Adipocyte (in vitro differentiated cells): ENCODE data around the gene CDH4.

Experiments
- DNase-seq: peaks from one replicate; pipeline ENCODE4 v3.0.0-alpha.2; 2015; ENCODE audit warnings: low read depth
- H3K27me3 ChIP-seq: replicated peaks from 2 replicates; pipeline ENCODE4 v1.7.0; 2013; ENCODE audit warnings: mild to moderate bottlenecking, low read length, moderate library complexity; ENCODE audit not compliant: control insufficient read depth, insufficient read depth
- H3K36me3 ChIP-seq: 2 replicates; pipeline ENCODE4 v1.7.0; 2013; ENCODE audit warnings: low read length, mild to moderate bottlenecking, moderate library complexity; ENCODE audit not compliant: control insufficient read depth, insufficient read depth, severe bottlenecking
- H3K4me1 ChIP-seq: 2 replicates; pipeline ENCODE4 v1.7.0; 2013; ENCODE audit warnings: mild to moderate bottlenecking, low read length, moderate library complexity; ENCODE audit not compliant: control insufficient read depth, insufficient read depth
- H3K4me3 ChIP-seq: 2 replicates; pipeline ENCODE4 v1.7.0; 2013; ENCODE audit warnings: mild to moderate bottlenecking, low read length, moderate library complexity
- H3K9ac ChIP-seq: 2 replicates; pipeline ENCODE4 v1.7.0; 2013; ENCODE audit warnings: mild to moderate bottlenecking, low read length, moderate library complexity
- H3K9me3 ChIP-seq: 2 replicates; pipeline ENCODE4 v1.7.0; 2013; ENCODE audit warnings: mild to moderate bottlenecking, low read length, moderate library complexity; ENCODE audit not compliant: control insufficient read depth

Gene CDH4

DNA sequence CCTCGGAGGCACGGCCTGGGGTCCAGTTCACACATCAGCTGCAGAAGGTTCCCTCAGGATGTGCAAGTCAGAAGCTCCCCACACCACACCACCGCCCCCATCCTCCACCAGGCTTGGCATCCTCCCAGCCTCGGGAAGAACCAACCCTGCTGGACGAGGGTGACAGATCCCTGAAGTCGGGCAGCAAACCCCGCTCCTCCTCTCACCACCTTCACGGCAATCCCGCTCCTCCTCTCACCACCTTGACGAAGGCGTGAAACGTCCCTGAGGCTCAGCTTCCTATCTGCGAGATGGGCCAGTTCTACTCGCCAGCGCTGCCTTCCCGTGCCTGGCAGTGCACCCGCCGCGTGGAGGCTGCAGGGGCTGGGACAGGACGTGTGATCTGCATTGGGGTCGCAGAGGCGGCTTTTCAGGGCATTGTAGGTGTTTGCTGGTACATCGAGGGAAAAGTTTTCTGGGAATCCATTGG is 486.6 kb downstream of the CDH4 start:
- H3K9ac ChIP-seq, result no peak overlapping the region
- no peak for DNase-seq
- no peaks in the 10 kb centered on the region for H3K4me1 ChIP-seq

DNA sequence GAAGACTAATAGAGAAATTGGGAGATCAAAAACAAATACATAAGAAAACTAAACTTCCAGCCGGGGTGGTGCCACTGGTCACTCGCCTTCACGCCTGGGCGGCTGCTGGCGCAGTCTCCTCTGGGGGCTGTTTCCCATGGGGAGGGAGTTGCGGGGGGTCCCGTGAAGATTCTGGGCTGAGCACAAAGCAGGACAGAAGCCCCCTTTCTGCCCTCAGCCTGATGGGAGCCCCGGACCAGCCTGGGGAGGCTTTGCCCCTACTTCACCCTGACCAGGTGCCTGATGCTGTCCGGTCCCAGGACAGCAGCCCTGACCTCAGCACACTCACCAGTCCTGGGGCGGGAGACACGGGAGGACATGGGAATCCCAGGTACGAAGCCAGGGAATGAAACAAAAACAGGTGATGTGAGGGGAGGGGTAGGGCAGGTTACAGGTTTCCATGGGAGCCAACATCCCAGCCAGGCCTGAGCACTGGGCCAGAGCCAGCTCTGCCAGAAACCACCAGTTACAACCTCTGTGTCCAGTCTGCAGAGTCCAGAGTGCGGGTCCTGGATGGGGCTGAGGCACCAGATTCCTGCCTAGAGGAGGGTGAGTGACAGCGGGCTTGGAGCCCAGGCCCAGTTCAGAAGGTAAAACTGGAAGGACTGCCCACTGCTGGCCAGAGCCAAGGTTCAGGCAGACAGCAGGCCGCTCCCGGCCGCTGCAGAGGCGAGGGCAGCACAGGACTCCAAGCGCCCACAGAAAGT is 487.2 kb downstream of the CDH4 start:
- Histone ChIP-seq H3K27me3 (peaks cover 26% of the 10 kb centered on the region), H3K36me3 (no peaks in the 10 kb centered on the region), H3K9me3 (no peaks in the 10 kb centered on the region), H3K4me3 (no peak overlapping the region), H3K9ac (no peak overlapping the region), H3K4me1 (no peaks in the 10 kb centered on the region)
- no peak for DNase-seq

More for the DNA sequence above, 486.6 kb downstream of the CDH4 start:
- Histone ChIP-seq H3K36me3 (no peaks in the 10 kb centered on the region), H3K27me3 (peaks cover 30% of the 10 kb centered on the region), H3K4me3 (no peak overlapping the region), H3K9me3 (no peaks in the 10 kb centered on the region)

DNA sequence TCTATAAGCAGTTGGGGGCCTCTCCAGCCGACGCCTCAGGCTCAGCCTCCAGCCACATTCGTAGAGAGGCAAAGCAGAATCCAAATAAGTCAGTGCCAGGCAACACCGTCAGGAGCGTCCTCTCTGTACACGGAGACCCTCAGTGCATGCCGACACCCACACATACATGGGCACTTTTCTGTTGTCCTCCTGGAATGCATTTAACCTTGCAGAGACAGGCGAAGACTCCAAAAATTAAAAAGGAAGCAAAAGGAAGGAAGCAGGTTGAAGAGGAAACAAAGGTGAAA is 487.7 kb downstream of the CDH4 start:
- Histone ChIP-seq H3K4me3 (no peak overlapping the region), H3K27me3 (peaks cover 21% of the 10 kb centered on the region), H3K4me1 (peaks cover 3% of the 10 kb centered on the region), H3K9me3 (no peaks in the 10 kb centered on the region), H3K9ac (no peak overlapping the region), H3K36me3 (no peaks in the 10 kb centered on the region)
- DNase-seq, result no peak

DNA sequence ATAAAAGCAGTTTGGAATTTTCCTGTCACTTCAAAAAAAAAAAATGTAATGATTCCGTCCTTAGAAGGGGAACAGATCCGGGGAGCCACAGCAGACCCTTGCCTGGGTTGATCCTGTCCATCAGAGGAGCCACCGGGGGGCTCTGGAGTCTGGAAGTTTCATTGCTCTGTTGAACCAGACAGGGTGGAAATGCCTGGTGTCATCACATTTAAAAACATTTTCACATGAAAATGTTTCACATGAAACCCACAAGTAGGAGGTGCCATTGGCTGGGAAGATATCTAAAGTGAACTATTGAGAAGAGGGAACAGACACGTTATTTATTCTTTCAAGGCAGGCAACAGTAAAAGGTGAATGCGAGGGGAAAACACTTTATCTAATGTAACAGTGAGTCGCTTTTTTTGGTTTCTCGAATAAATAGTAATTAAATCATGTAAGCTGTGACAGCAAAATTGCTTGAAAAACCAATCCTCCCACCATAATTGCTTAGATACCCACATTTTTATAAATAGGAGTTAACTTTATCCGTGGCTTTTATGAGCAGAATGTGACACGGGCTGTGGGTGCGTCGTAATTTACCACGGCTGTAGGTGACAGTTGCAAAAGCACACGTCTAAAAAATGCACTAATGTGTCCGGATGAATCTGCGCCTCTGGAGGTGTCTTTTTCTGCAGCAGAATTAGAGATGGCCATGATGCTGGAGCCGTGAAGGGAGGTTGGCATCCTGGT is 490.2 kb downstream of the CDH4 start:
- Histone ChIP-seq H3K9ac (no peak overlapping the region), H3K36me3 (no peaks in the 10 kb centered on the region), H3K4me3 (no peak overlapping the region), H3K27me3 (peaks cover 12% of the 10 kb centered on the region), H3K4me1 (peaks cover 5% of the 10 kb centered on the region), H3K9me3 (no peaks in the 10 kb centered on the region)
- DNase-seq, result no peak

DNA sequence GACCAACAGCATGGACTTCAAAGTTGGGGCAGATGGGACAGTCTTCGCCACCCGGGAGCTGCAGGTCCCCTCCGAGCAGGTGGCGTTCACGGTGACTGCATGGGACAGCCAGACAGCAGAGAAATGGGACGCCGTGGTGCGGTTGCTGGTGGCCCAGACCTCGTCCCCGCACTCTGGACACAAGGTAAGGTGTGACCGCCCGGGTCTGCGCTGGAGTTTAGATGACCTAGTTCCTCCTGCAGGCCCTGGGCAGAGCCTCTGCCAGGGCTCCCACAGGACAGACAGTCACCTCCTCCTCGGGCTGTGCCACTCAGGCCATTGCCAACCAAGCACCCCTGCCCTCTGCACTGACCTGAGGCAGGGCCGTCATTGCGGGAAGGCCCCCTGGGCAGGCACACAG is 491.5 kb downstream of the CDH4 start:
- no peak for DNase-seq
- Histone ChIP-seq H3K9me3 (no peaks in the 10 kb centered on the region), H3K9ac (no peak overlapping the region), H3K36me3 (no peaks in the 10 kb centered on the region), H3K4me3 (no peak overlapping the region), H3K4me1 (peaks cover 5% of the 10 kb centered on the region), H3K27me3 (peaks cover 3% of the 10 kb centered on the region)

DNA sequence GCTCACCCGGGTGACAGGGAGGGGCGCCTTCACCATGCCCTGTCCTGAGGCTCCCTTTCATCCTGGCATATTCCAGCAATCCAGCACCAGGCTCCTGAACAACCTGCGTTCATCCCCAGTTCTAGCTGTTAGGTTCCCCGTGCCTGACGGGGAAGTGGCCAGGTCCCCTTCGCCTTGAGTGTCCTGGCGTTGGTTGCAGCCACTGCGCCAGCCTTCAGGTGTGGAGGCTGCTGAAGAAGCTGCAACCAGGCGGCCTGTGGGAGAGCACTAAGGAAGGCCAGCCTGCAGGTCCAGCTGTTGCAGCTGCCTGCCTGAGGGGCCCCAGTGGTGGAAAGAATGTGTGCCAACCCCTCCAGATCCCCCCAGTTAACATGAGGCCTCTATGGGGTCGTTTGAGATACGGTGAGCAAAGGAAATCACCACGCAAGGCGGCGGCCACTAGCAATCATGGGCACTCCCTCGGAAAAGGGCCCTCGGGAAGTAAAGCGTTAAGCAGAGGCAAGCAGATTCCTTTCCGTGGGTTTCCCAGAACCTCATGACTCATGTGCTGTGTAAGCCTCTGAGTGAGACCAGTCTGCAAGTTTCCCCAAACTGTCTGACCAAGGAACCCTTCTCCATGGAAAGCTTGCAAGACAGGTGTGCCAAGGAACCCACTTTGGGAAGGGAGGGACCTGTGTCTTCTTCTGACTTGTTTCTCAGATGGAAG is 492.8 kb downstream of the CDH4 start:
- Histone ChIP-seq H3K27me3 (peaks cover 3% of the 10 kb centered on the region), H3K4me1 (peaks cover 5% of the 10 kb centered on the region), H3K9ac (no peak overlapping the region), H3K9me3 (no peaks in the 10 kb centered on the region), H3K36me3 (no peaks in the 10 kb centered on the region), H3K4me3 (no peak overlapping the region)
- no peak for DNase-seq

DNA sequence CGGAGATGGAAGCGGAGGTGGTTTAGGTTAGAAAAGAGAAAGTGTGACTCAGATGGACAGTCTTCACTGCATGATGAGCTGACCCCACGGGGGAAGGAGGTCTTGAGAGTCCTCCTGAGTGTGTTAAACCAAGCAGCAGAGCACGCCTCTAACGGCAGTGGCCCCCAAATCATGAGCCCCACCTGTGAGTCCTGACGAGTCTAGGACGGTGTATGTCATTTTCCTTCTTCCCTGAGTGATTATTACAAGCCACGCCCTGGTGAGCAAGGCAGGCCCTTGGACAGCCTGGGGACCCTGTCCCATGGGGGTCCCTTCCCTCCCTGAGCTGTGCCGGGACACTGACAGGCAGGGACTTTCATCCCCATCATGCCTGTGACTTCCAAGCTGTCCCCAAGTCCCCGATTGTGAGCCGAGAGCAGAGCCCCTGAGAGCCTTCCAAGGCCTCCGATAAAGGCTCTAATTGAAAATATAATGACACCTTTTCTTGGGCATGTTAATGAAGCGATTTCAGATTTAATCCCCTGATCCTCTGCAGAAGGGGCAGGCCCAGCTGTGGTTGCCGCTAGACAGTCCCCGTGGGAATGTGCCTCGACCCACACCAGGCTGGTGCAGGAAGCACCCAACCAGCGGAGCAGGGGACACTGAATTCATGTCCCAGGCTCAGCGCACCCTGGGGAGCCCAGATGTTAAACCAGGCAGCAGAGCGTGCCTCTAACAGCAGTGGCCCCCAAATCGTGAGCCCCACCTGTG is 493.5 kb downstream of the CDH4 start:
- DNase-seq, result no peak
- peaks cover 5% of the 10 kb centered on the region for H3K4me1 ChIP-seq
- H3K27me3 ChIP-seq, result peaks cover 3% of the 10 kb centered on the region

DNA sequence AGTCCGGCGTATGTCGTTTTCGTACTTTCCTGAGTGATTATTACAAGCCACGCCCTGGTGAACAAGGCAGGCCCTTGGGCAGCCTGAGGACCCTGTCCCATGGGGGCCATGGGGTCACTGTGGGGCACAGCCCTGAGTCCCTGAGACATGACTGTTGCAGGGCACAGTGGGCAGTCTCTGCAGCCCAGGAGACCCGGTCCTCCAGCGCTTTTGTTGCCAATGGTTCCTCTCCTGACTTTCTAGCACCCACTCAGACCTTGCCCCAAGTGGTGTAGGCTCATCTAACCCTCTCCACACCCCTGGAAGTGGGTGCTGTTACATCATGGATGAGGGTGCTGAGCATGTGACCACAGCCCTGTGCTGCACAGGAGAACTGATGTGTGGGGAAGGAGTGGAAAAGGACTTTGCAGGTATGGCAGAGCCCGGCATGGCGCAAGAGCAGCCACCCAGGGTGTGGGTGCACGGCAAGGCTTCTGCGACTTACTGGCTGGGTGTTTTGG is 494.1 kb downstream of the CDH4 start:
- peaks cover 5% of the 10 kb centered on the region for H3K4me1 ChIP-seq
- H3K4me3 ChIP-seq, result no peak overlapping the region
- peaks cover 12% of the 10 kb centered on the region for H3K9me3 ChIP-seq
- DNase-seq, result no peak
- H3K27me3 ChIP-seq, result peaks cover 3% of the 10 kb centered on the region
- H3K9ac ChIP-seq, result no peak overlapping the region
- no peaks in the 10 kb centered on the region for H3K36me3 ChIP-seq

More for the DNA sequence above, 493.5 kb downstream of the CDH4 start:
- Histone ChIP-seq H3K36me3 (no peaks in the 10 kb centered on the region), H3K9ac (no peak overlapping the region), H3K4me3 (no peak overlapping the region), H3K9me3 (peaks cover 6% of the 10 kb centered on the region)

DNA sequence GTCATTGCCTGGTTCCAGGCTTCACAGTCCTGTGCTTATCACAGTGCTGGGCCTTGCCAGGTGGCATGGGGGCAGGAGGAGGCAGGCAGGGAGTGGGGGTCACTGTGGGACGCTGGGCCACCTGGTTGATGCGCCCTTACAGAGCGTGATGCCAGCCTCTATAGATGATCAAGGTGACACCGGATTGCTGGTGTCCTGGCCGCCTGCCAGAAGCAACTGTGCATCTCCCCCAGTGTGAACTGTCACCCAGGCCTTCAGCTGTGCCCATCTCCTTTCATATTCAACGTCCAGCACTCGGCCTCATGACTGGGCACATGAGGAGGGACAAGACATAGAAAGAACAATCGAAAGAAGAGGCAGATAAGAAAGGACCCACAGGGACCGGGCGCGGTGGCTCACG is 494.7 kb downstream of the CDH4 start:
- H3K36me3 ChIP-seq, result no peaks in the 10 kb centered on the region
- DNase-seq, result no peak
- H3K9me3 ChIP-seq, result peaks cover 13% of the 10 kb centered on the region
- H3K4me3 ChIP-seq, result no peak overlapping the region
- no peak overlapping the region for H3K9ac ChIP-seq
- H3K27me3 ChIP-seq, result peaks cover 2% of the 10 kb centered on the region
- peaks cover 5% of the 10 kb centered on the region for H3K4me1 ChIP-seq

DNA sequence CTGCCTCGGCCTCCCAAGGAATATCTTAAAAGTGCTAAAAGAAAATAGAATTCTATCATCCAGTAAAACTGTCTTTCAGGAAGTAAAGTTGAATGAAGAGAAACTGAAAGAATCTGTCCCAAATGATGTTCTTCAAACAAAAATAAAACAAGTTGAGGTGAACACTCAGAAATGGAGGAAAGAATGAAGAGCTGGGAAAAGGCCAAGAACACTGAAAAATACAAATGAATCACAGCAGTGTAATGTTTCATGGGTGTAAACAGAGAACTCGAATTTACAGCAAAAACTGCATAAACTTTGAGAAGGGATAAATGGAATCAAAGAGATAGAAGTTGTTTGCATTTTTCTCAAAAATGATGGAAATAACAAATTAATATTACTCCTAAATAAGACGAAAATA is 496.3 kb downstream of the CDH4 start:
- no peak for DNase-seq
- peaks cover 13% of the 10 kb centered on the region for H3K9me3 ChIP-seq
- peak overlapping the region; percentile 4 for H3K4me3 ChIP-seq
- H3K27me3 ChIP-seq, result no peaks in the 10 kb centered on the region
- peaks cover 10% of the 10 kb centered on the region for H3K4me1 ChIP-seq
- H3K9ac ChIP-seq, result no peak overlapping the region
- no peaks in the 10 kb centered on the region for H3K36me3 ChIP-seq
